EH (cell line): ENCODE results near the gene SPTLC2.

Source experiments
- DNase-seq: peaks from one replicate; pipeline ENCODE4 v3.0.0-alpha.2; 2015; ENCODE audit warnings: low read depth

SPTLC2 gene

GRCh38 chr14:77469539-77469938 is 146.9 kb downstream of the SPTLC2 start:
- no peak for DNase-seq

- no peak for DNase-seq
These were observed 147.4 kb downstream of the SPTLC2 start for GRCh38 chr14:77469067-77469505.

GRCh38 chr14:77467801-77468200 is 148.6 kb downstream of the SPTLC2 start:
- no peak for DNase-seq

GRCh38 chr14:77459072-77459723 is 157.2 kb downstream of the SPTLC2 start:
- DNase-seq: peak; percentile 70

- peak; percentile 54 for DNase-seq
These were observed 158.0 kb downstream of the SPTLC2 start for GRCh38 chr14:77458249-77458950.

- peak; percentile 100 for DNase-seq
These were observed 158.8 kb downstream of the SPTLC2 start, which contains the start of the genes AHSA1 and VIPAS39 for GRCh38 chr14:77457522-77458248. TSS of gene AHSA1 (plus strand) at chr14:77458093. CDS start at chr14:77458190, 97 bp downstream. TSS of gene VIPAS39 (minus strand) at chr14:77457601. CDS start at chr14:77454102, 3,499 bp downstream.

- no peak for DNase-seq
These were observed 159.3 kb downstream of the SPTLC2 start for GRCh38 chr14:77457115-77457521.
